ENCODE results near the gene TUBB6. TPM values are rescaled to one million over a fixed set of nuclear protein-coding genes. Genes with fewer than 3 reads are reported as not detected.

TUBB6 gene
- total RNA-seq, 3 donors from 2014 or later: 197 to 316 (median 302) TPM

GRCh38 chr18:12296087-12296403 lies 12.0 kb upstream of the TUBB6 start:
- Histone ChIP-seq H3K4me1 (no peaks in the 10 kb centered on the region), H3K27me3 (no peaks in the 10 kb centered on the region), H3K36me3 (no peaks in the 10 kb centered on the region), H3K9me3 (no peaks in the 10 kb centered on the region), H3K27ac (no peak overlapping the region), H3K4me3 (no peak overlapping the region)
- TF ChIP-seq POLR2AphosphoS5 (IDR thresholded peaks at IDR 0.05) (no peak), POLR2A (IDR thresholded peaks at IDR 0.05) (no peak), CTCF (IDR thresholded peaks at IDR 0.05) (no peak)
- no peak for DNase-seq (ENCODE audit: low spot score in 2 of 2)
- intact Hi-C loops (cut with DNase I; ENCODE audit: low total_unique reads): no loop called here

- no peak for TF ChIP-seq POLR2AphosphoS5 (IDR thresholded peaks at IDR 0.05)
- TF ChIP-seq CTCF (IDR thresholded peaks at IDR 0.05): no peak
- intact Hi-C loops (cut with DNase I; ENCODE audit: low total_unique reads): no loop called here
- no peak for DNase-seq (ENCODE audit: low spot score in 2 of 2)
- Histone ChIP-seq H3K4me1 (no peaks in the 10 kb centered on the region), H3K27me3 (no peaks in the 10 kb centered on the region), H3K9me3 (no peaks in the 10 kb centered on the region), H3K36me3 (no peaks in the 10 kb centered on the region), H3K4me3 (no peak overlapping the region), H3K27ac (no peak overlapping the region)
Observed at GRCh38 chr18:12296457-12296856, 11.6 kb upstream of the TUBB6 start.

GRCh38 chr18:12299862-12300261 lies 8.2 kb upstream of the TUBB6 start:
- TF ChIP-seq POLR2A (IDR thresholded peaks at IDR 0.05): no peak
- no peak for TF ChIP-seq CTCF (IDR thresholded peaks at IDR 0.05)
- TF ChIP-seq POLR2AphosphoS5 (IDR thresholded peaks at IDR 0.05): no peak
- Histone ChIP-seq H3K27ac (no peak overlapping the region), H3K4me3 (no peak overlapping the region), H3K27me3 (no peaks in the 10 kb centered on the region), H3K9me3 (no peaks in the 10 kb centered on the region), H3K4me1 (no peaks in the 10 kb centered on the region), H3K36me3 (no peaks in the 10 kb centered on the region)
- no peak for DNase-seq (ENCODE audit: low spot score in 2 of 2)
- intact Hi-C loops (cut with DNase I; ENCODE audit: low total_unique reads): no loop called here

- intact Hi-C loops (cut with DNase I; ENCODE audit: low total_unique reads): no loop called here
- H3K27ac ChIP-seq: no peak overlapping the region
- no peaks in the 10 kb centered on the region for H3K27me3 ChIP-seq
- H3K36me3 ChIP-seq: no peaks in the 10 kb centered on the region
- DNase-seq (ENCODE audit: low spot score in 2 of 2): no peak
- no peak overlapping the region for H3K4me3 ChIP-seq
- no peaks in the 10 kb centered on the region for H3K9me3 ChIP-seq
- H3K4me1 ChIP-seq: no peaks in the 10 kb centered on the region
- TF ChIP-seq POLR2AphosphoS5 (IDR thresholded peaks at IDR 0.05) (no peak), CTCF (IDR thresholded peaks at IDR 0.05) (no peak), POLR2A (IDR thresholded peaks at IDR 0.05) (no peak)
Observed at GRCh38 chr18:12301263-12302005, 6.6 kb upstream of the TUBB6 start.

- H3K4me3 ChIP-seq: no peak overlapping the region
Observed at GRCh38 chr18:12302391-12303147, 5.5 kb upstream of the TUBB6 start.

More at GRCh38 chr18:12302391-12303147, 5.5 kb upstream of the TUBB6 start:
- Histone ChIP-seq H3K4me1 (no peaks in the 10 kb centered on the region), H3K9me3 (no peaks in the 10 kb centered on the region), H3K27ac (no peak overlapping the region), H3K36me3 (no peaks in the 10 kb centered on the region), H3K27me3 (no peaks in the 10 kb centered on the region)
- no peak for TF ChIP-seq POLR2A (IDR thresholded peaks at IDR 0.05)
- TF ChIP-seq CTCF (IDR thresholded peaks at IDR 0.05): no peak
- TF ChIP-seq POLR2AphosphoS5 (IDR thresholded peaks at IDR 0.05): no peak
- no peak for DNase-seq (ENCODE audit: low spot score in 2 of 2)
- intact Hi-C loops (cut with DNase I; ENCODE audit: low total_unique reads): no loop called here

Measured in breast epithelium (tissue), 4 donors.